Transverse colon (tissue), 4 donors: ENCODE results near the gene FSTL3. TPM values are rescaled to one million over a fixed set of nuclear protein-coding genes. Genes with fewer than 3 reads are reported as not detected.
"Not testable (repeated sequence)": the region's sequence is repeated elsewhere in the genome, so short reads cannot be mapped to it uniquely, and the experiment has no call there.

Experiments used
- DNase-seq: peaks from one replicate; pipeline ENCODE4 v3.0.0-alpha.2; 2019
- H3K27ac ChIP-seq, 4 donors: fragments of 200-600 bp; sonication (generic); 2 replicates each; pipeline ENCODE4 v1.5.1; 2016 to 2018; ENCODE audit warnings: inconsistent platforms in 4 of 4
- H3K27me3 ChIP-seq: fragments of 200-600 bp; sonication (generic); 2 replicates; pipeline ENCODE4 v1.5.1; 2017; ENCODE audit warnings: inconsistent platforms
- H3K36me3 ChIP-seq, 4 donors: fragments of 200-600 bp; sonication (generic); 2 replicates each; pipeline ENCODE4 v1.5.1; 2017 to 2019; ENCODE audit warnings: inconsistent platforms in 4 of 4
- H3K4me1 ChIP-seq, 4 donors: fragments of 200-600 bp; sonication (generic); 2 replicates each; pipeline ENCODE4 v1.5.1; 2017 to 2020; ENCODE audit warnings: inconsistent platforms in 4 of 4
- H3K4me3 ChIP-seq, 4 donors: fragments of 200-600 bp; sonication (generic); 1 replicate in 1 of 4; 2 replicates in 3 of 4; pipeline versions ENCODE4 v1.5.1 to v1.6.1; 2017 to 2019; ENCODE audit warnings: inconsistent platforms in 4 of 4
- H3K9me3 ChIP-seq, 2 donors: fragments of 200-600 bp; sonication (generic); 2 replicates each; pipeline ENCODE4 v1.5.1; 2017 to 2019; ENCODE audit warnings: inconsistent platforms in 2 of 2
- EP300 ChIP-seq: sonication (generic); formaldehyde crosslinking; IDR thresholded peaks from one replicate; pipeline ENCODE4 v1.6.1; 2017; ENCODE audit warnings: antibody characterized with exemption, low read depth
- POLR2A ChIP-seq: fragments of 450-650 bp; IDR thresholded peaks from one replicate; pipeline ENCODE4 v1.6.1; 2016; ENCODE audit warnings: antibody characterized with exemption, mild to moderate bottlenecking, moderate library complexity
- POLR2AphosphoS5 ChIP-seq, 3 donors: sonication (generic); formaldehyde crosslinking; IDR thresholded peaks; one replicate each; pipeline ENCODE4 v1.6.1; 2016; ENCODE audit warnings: antibody characterized with exemption in 3 of 3
- WGBS, 2 donors: methylation state at CpG; one replicate each; pipeline ENCODE4 v1.1.5; 2018; ENCODE audit warnings: low coverage in 1 of 2; 5-methylcytosine and 5-hydroxymethylcytosine counted together
- in situ Hi-C, 4 donors: fragments of 200-750 bp; cut with MboI; loops; one replicate each; pipeline versions ENCODE4 v1.15.0 to v1.15.1; 2017; ENCODE audit warnings: low sequenced_read_pairs in 3 of 4, low pct_ligation_motif_present in 1 of 4, low pct_unique_long_range_greater_than_20kb in 1 of 4
- intact Hi-C: fragments of 100-400 bp; cut with DNase I; formaldehyde crosslinking; loops from one replicate; pipeline ENCODE4 v1.15.1; 2023; ENCODE audit warnings: low total_unique reads
- total RNA-seq, 4 donors: library from RNA; depleted of rRNA; stranded (reverse); fragments of >200 nt; gene quantifications; one replicate each; pipeline ENCODE4 v1.1.0, GENCODE V29; 2016
- TF ChIP-seq, protein P1 (sequence below), 5 experiments: fragments of 200-600 bp in 3 of 5; fragments of 450-650 bp in 2 of 5; sonication (generic) in 3 of 5; IDR thresholded peaks; 1 replicate in 2 of 5; 2 replicates in 3 of 5; pipeline ENCODE4 v1.5.1; 2016 to 2017; ENCODE audit warnings: antibody characterized with exemption in 5 of 5, inconsistent platforms in 3 of 5, mild to moderate bottlenecking in 2 of 5, moderate library complexity in 1 of 5

FSTL3 gene
- total RNA-seq, 4 donors from 2014 or later = 14.1 to 37.9 (median 31.2) TPM

GRCh38 chr19:702847-703246 lies 26.7 kb downstream of the FSTL3 start:
- in situ Hi-C loops, H3K9me3 ChIP-seq, H3K4me3 ChIP-seq, DNase-seq, H3K36me3 ChIP-seq, intact Hi-C loops, H3K27ac ChIP-seq: not testable (repeated sequence)
- WGBS, 2 donors = 67% methylated on average over 6 of the region's 6 CpGs; no CpG with 5 or more reads in 1 of the 2 donors
- peaks cover 0 to 12% (median 2%) of the 10 kb centered on the region in 4 donors for H3K4me1 ChIP-seq
- peaks cover 52% of the 10 kb centered on the region for H3K27me3 ChIP-seq

DNA sequence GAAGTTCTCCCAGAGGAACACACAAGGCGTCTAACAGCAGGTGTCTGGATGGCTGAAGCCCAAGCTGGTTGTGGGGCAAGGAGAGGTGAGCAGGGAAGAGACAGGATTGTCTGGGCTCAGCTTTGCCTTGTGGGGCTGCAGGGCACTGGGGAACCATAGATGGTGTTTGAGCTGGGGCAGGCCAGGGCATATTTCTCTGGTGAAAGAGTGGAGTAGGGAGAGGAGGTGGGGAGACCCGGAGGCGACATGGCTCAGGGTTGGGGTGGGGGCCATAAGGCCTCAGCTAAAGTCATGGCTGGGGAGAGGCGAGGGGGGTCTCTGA lies 27.1 kb downstream of the FSTL3 start:
- no peak for DNase-seq
- Histone ChIP-seq H3K36me3 (no peaks in the 10 kb centered on the region), H3K27ac (peak overlapping the region in 1 of 4 donors; percentile 15), H3K9me3 (no peaks in the 10 kb centered on the region), H3K4me1 (peaks cover 0 to 13% (median 2%) of the 10 kb centered on the region in 4 donors), H3K27me3 (peaks cover 56% of the 10 kb centered on the region), H3K4me3 (peak overlapping the region in 2 of 4 donors; percentile 6 to 14)
- WGBS, 2 donors = 23 to 38% methylated on average over 3 to 4 of the region's 4 CpGs
- in situ Hi-C loops (no loop called here), intact Hi-C loops (no loop called here)
- TF ChIP-seq POLR2A = no peak
- TF ChIP-seq POLR2AphosphoS5 (IDR thresholded peaks at IDR 0.05) = no peak
- no peak for TF ChIP-seq EP300
- TF ChIP-seq, protein P1, sequence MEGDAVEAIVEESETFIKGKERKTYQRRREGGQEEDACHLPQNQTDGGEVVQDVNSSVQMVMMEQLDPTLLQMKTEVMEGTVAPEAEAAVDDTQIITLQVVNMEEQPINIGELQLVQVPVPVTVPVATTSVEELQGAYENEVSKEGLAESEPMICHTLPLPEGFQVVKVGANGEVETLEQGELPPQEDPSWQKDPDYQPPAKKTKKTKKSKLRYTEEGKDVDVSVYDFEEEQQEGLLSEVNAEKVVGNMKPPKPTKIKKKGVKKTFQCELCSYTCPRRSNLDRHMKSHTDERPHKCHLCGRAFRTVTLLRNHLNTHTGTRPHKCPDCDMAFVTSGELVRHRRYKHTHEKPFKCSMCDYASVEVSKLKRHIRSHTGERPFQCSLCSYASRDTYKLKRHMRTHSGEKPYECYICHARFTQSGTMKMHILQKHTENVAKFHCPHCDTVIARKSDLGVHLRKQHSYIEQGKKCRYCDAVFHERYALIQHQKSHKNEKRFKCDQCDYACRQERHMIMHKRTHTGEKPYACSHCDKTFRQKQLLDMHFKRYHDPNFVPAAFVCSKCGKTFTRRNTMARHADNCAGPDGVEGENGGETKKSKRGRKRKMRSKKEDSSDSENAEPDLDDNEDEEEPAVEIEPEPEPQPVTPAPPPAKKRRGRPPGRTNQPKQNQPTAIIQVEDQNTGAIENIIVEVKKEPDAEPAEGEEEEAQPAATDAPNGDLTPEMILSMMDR (IDR thresholded peaks at IDR 0.05) = no peak

GRCh38 chr19:703651-704446 lies 27.7 kb downstream of the FSTL3 start:
- H3K4me1 ChIP-seq = peaks cover 0 to 16% (median 2%) of the 10 kb centered on the region in 4 donors
- H3K27ac ChIP-seq = peak overlapping the region in 1 of 4 donors; percentile 15
- peaks cover 59% of the 10 kb centered on the region for H3K27me3 ChIP-seq
- peak overlapping the region in 2 of 4 donors; percentile 6 to 14 for H3K4me3 ChIP-seq
- intact Hi-C loops = no loop called here
- H3K9me3 ChIP-seq = no peaks in the 10 kb centered on the region
- H3K36me3 ChIP-seq = no peaks in the 10 kb centered on the region
- WGBS, 2 donors = 11% methylated on average over 35 of the region's 50 CpGs; no CpG with 5 or more reads in 1 of the 2 donors
- TF ChIP-seq, protein P1 (IDR thresholded peaks at IDR 0.05) = no peak
- TF ChIP-seq EP300 = no peak
- TF ChIP-seq POLR2A = no peak
- no peak for TF ChIP-seq POLR2AphosphoS5 (IDR thresholded peaks at IDR 0.05)
- in situ Hi-C loops = no loop called here
- DNase-seq = peak; percentile 84

- no peak overlapping the region for H3K4me3 ChIP-seq
- no peak overlapping the region for H3K27ac ChIP-seq
- intact Hi-C loops (no loop called here), in situ Hi-C loops (no loop called here)
- peaks cover 64% of the 10 kb centered on the region for H3K27me3 ChIP-seq
- no peaks in the 10 kb centered on the region for H3K36me3 ChIP-seq
- peaks cover 0 to 16% (median 3%) of the 10 kb centered on the region in 4 donors for H3K4me1 ChIP-seq
- TF ChIP-seq POLR2A (no peak), EP300 (no peak), POLR2AphosphoS5 (IDR thresholded peaks at IDR 0.05) (no peak)
- TF ChIP-seq, protein P1 (IDR thresholded peaks at IDR 0.05) = no peak
- DNase-seq = no peak
- no peaks in the 10 kb centered on the region for H3K9me3 ChIP-seq
- 18% methylated on average over 14 of the region's 14 CpGs; no CpG with 5 or more reads in 1 of the 2 donors for WGBS, 2 donors
These were observed 28.2 kb downstream of the FSTL3 start for GRCh38 chr19:704447-704741.
